ENCODE measurements around the gene PLA2G6. TPM values are rescaled to one million over a fixed set of nuclear protein-coding genes. Genes with fewer than 3 reads are reported as not detected.

Gene PLA2G6
- total RNA-seq, 1 experiment from 2014 or later, result 36.0 TPM

DNA sequence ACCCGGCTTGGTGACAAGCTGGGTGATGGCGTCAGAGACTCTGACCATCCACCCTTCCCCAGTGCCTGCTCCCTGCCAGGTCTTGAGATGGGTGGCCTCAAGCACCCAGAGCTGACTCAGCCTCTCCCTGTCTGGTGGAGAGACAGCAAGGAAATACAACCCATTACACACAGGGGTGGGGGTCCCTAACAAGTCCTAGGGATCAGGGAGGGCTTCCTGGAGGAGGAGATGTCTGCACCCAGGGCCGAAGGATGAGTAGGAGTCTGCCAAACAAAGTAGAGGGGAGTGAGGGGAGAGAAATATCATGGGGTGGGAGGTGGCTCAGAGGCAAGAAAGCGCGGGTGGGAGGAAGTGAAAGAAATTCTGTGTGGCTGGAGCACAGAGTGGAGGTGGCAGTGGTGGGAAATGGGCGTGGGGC is 26.9 kb upstream of the PLA2G6 start:
- H3K79me2 ChIP-seq (ENCODE audit: insufficient read depth, low read length), result peaks cover 79% of the 10 kb centered on the region
- TF ChIP-seq SRF (IDR thresholded peaks at IDR 0.05; ENCODE audit: low read depth) (no peak), RAD21 (IDR thresholded peaks at IDR 0.05; ENCODE audit: low read depth) (no peak), FOSL1 (IDR thresholded peaks at IDR 0.05; ENCODE audit: low read depth) (no peak), SP1 (IDR thresholded peaks at IDR 0.05; ENCODE audit: low read depth) (no peak)
- TF ChIP-seq, protein P1, sequence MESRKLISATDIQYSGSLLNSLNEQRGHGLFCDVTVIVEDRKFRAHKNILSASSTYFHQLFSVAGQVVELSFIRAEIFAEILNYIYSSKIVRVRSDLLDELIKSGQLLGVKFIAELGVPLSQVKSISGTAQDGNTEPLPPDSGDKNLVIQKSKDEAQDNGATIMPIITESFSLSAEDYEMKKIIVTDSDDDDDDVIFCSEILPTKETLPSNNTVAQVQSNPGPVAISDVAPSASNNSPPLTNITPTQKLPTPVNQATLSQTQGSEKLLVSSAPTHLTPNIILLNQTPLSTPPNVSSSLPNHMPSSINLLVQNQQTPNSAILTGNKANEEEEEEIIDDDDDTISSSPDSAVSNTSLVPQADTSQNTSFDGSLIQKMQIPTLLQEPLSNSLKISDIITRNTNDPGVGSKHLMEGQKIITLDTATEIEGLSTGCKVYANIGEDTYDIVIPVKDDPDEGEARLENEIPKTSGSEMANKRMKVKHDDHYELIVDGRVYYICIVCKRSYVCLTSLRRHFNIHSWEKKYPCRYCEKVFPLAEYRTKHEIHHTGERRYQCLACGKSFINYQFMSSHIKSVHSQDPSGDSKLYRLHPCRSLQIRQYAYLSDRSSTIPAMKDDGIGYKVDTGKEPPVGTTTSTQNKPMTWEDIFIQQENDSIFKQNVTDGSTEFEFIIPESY (IDR thresholded peaks at IDR 0.05; ENCODE audit: extremely low read depth, insufficient replicate concordance, low read length), result no peak
- TF ChIP-seq, protein P2, sequence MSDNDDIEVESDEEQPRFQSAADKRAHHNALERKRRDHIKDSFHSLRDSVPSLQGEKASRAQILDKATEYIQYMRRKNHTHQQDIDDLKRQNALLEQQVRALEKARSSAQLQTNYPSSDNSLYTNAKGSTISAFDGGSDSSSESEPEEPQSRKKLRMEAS (IDR thresholded peaks at IDR 0.05), result no peak
- TF ChIP-seq, protein P3, sequence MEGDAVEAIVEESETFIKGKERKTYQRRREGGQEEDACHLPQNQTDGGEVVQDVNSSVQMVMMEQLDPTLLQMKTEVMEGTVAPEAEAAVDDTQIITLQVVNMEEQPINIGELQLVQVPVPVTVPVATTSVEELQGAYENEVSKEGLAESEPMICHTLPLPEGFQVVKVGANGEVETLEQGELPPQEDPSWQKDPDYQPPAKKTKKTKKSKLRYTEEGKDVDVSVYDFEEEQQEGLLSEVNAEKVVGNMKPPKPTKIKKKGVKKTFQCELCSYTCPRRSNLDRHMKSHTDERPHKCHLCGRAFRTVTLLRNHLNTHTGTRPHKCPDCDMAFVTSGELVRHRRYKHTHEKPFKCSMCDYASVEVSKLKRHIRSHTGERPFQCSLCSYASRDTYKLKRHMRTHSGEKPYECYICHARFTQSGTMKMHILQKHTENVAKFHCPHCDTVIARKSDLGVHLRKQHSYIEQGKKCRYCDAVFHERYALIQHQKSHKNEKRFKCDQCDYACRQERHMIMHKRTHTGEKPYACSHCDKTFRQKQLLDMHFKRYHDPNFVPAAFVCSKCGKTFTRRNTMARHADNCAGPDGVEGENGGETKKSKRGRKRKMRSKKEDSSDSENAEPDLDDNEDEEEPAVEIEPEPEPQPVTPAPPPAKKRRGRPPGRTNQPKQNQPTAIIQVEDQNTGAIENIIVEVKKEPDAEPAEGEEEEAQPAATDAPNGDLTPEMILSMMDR (IDR thresholded peaks at IDR 0.05 in 2 of 3, conservative IDR thresholded peaks at IDR 0.05 in 1 of 3; ENCODE audit: borderline replicate concordance in 1 of 3, insufficient read depth in 1 of 3, low read depth in 2 of 3, low read length in 2 of 3), result no peak
- H3K9me3 ChIP-seq (ENCODE audit: control insufficient read depth in 1 of 2, insufficient read depth in 1 of 2, low read depth in 1 of 2, low read length in 2 of 2), result no peaks in the 10 kb centered on the region
- no peak overlapping the region for H2AFZ ChIP-seq (ENCODE audit: low read depth, low read length, poor library complexity, severe bottlenecking)
- ChIA-PET RAD21 (ENCODE audit: low non-redundant PET in 1 of 2, low total read pairs in 2 of 2, uncharacterized antibody in 2 of 2, unreplicated experiment in 2 of 2) (no interaction called here), CTCF (no interaction called here), POLR2A (no interaction called here)
- no peak for DNase-seq (ENCODE audit: low read depth, low spot score)
- H3K27me3 ChIP-seq (ENCODE audit: insufficient read depth, low read length), result no peaks in the 10 kb centered on the region
- no TSS peak for BruUV-seq (replicated peaks)
- peaks cover 5 to 29% of the 10 kb centered on the region in 2 experiments for H3K4me1 ChIP-seq (ENCODE audit: control insufficient read depth in 1 of 2, insufficient read depth in 2 of 2, low read length in 2 of 2)
- H3K9ac ChIP-seq (ENCODE audit: low read length), result no peak overlapping the region
- H3K4me3 ChIP-seq (replicated peaks in 1 of 2; ENCODE audit: low read depth in 1 of 2, low read length in 2 of 2), result no peak overlapping the region
- peaks cover 0 to 3% of the 10 kb centered on the region in 2 experiments; a peak in 1 of 4 replicates for H3K36me3 ChIP-seq (ENCODE audit: control insufficient read depth in 1 of 2, insufficient read depth in 2 of 2, low read length in 2 of 2)
- no peaks in the 10 kb centered on the region for H3K9me2 ChIP-seq (ENCODE audit: insufficient read depth)
- peaks cover 4% of the 10 kb centered on the region; the same call in 1 of the 2 replicates for H4K20me1 ChIP-seq (ENCODE audit: insufficient read depth)
- no peak for ATAC-seq
- H3K4me2 ChIP-seq (ENCODE audit: low read length), result no peak overlapping the region
- intact Hi-C loops (cut with micrococcal nuclease), result no loop called here
- H3K27ac ChIP-seq (ENCODE audit: low read depth, low read length), result no peak overlapping the region
